Smooth muscle cell (in vitro differentiated cells): ENCODE data around the gene HEG1. TPM values are rescaled to one million over a fixed set of nuclear protein-coding genes. Genes with fewer than 3 reads are reported as not detected.

Experiments
- DNase-seq: peaks from one replicate; lab custom pipeline; 2025; ENCODE audit not compliant: unreplicated experiment; lab: John Stamatoyannopoulos, UW
- H2AFZ ChIP-seq: fragments of 200-600 bp; sonication (generic); 2 replicates; pipeline ENCODE4 v1.6.0; 2016; ENCODE audit warnings: antibody characterized with exemption, low read depth, mild to moderate bottlenecking
- H3F3A ChIP-seq: fragments of 200-600 bp; sonication (generic); 2 replicates; pipeline ENCODE4 v1.6.0; 2017; ENCODE audit warnings: antibody characterized with exemption, low read depth
- H3K27ac ChIP-seq: fragments of 200-600 bp; sonication (generic); 2 replicates; pipeline ENCODE4 v1.5.1; 2016; ENCODE audit warnings: low read depth, mild to moderate bottlenecking
- H3K27me3 ChIP-seq: fragments of 200-600 bp; sonication (generic); 2 replicates; pipeline ENCODE4 v1.6.1; 2016; ENCODE audit warnings: low read depth, mild to moderate bottlenecking
- H3K36me3 ChIP-seq: fragments of 200-600 bp; sonication (generic); 2 replicates; pipeline ENCODE4 v1.5.1; 2016; ENCODE audit warnings: low read depth
- H3K4me1 ChIP-seq: fragments of 200-600 bp; sonication (generic); 2 replicates; pipeline ENCODE4 v1.5.1; 2016; ENCODE audit warnings: low read depth
- H3K4me2 ChIP-seq: fragments of 200-600 bp; sonication (generic); 2 replicates; pipeline ENCODE4 v1.6.0; 2016; ENCODE audit warnings: mild to moderate bottlenecking
- H3K4me3 ChIP-seq: fragments of 200-600 bp; sonication (generic); 2 replicates; pipeline ENCODE4 v1.5.1; 2016; ENCODE audit warnings: mild to moderate bottlenecking
- H3K79me2 ChIP-seq: fragments of 200-600 bp; sonication (generic); 2 replicates; pipeline ENCODE4 v1.6.0; 2016; ENCODE audit warnings: low read depth, mild to moderate bottlenecking
- H3K9ac ChIP-seq: fragments of 200-600 bp; sonication (generic); 2 replicates; pipeline ENCODE4 v1.6.0; 2016; ENCODE audit warnings: low read depth
- H3K9me3 ChIP-seq: fragments of 200-600 bp; sonication (generic); replicated peaks from 2 replicates; pipeline ENCODE4 v1.5.1; 2016; ENCODE audit warnings: low read depth
- H4K20me1 ChIP-seq: fragments of 200-600 bp; sonication (generic); 2 replicates; pipeline ENCODE4 v1.6.0; 2016; ENCODE audit warnings: low read depth
- CTCF ChIP-seq: fragments of 200-600 bp; sonication (generic); IDR thresholded peaks from 2 replicates; pipeline ENCODE4 v1.5.1; 2017; ENCODE audit warnings: borderline replicate concordance, mild to moderate bottlenecking, antibody characterized with exemption; ENCODE audit not compliant: insufficient read depth, poor library complexity, severe bottlenecking
- WGBS: methylation state at CpG from one replicate; pipeline ENCODE4 v1.1.7; 2016; ENCODE audit warnings: low lambda C conversion rate; 5-methylcytosine and 5-hydroxymethylcytosine counted together
- polyA plus RNA-seq: library from polyadenylated mRNA; unstranded; fragments of >200 nt; fragmentation: Nextera tagmentation; extraction: Ambion mirVana; gene quantifications from 2 replicates; pipeline ENCODE4 v1.2.1, GENCODE V29; 2016
- total RNA-seq: library from RNA; depleted of rRNA; stranded (reverse); fragments of >200 nt; gene quantifications from 2 replicates; pipeline ENCODE4 v1.2.3, GENCODE V29; 2014

HEG1 gene
- total and polyA plus RNA-seq, 2 experiments from 2014 or later, result 28.0 to 50.3 TPM

- H3K27me3 ChIP-seq, result no peaks in the 10 kb centered on the region
- H3K9ac ChIP-seq, result peak overlapping the region; percentile 67
- WGBS, result 25% methylated on average over 7 of the region's 7 CpGs
- H3K4me3 ChIP-seq, result peak overlapping the region; percentile 83
- peaks cover 52% of the 10 kb centered on the region for H3K4me1 ChIP-seq
- TF ChIP-seq CTCF, result no peak
- peaks cover 59% of the 10 kb centered on the region for H4K20me1 ChIP-seq
- no peak for DNase-seq
- peaks cover 50% of the 10 kb centered on the region for H3K79me2 ChIP-seq
- H3F3A ChIP-seq, result peaks cover 57% of the 10 kb centered on the region
- no peak overlapping the region for H2AFZ ChIP-seq
- H3K9me3 ChIP-seq, result no peaks in the 10 kb centered on the region
- H3K4me2 ChIP-seq, result peak overlapping the region; percentile 92
- peak overlapping the region; percentile 82 for H3K27ac ChIP-seq
- no peaks in the 10 kb centered on the region for H3K36me3 ChIP-seq
Measured at GRCh38 chr3:125054062-125054448, 1.7 kb downstream of the HEG1 start.

- Histone ChIP-seq H3K4me2 (peak overlapping the region; percentile 92), H4K20me1 (peaks cover 67% of the 10 kb centered on the region), H3K36me3 (no peaks in the 10 kb centered on the region), H3K4me3 (peak overlapping the region; percentile 10), H3K27ac (peak overlapping the region; percentile 82), H3F3A (peaks cover 57% of the 10 kb centered on the region), H3K4me1 (peaks cover 52% of the 10 kb centered on the region), H3K79me2 (peaks cover 57% of the 10 kb centered on the region), H3K27me3 (no peaks in the 10 kb centered on the region), H3K9me3 (no peaks in the 10 kb centered on the region), H3K9ac (no peak overlapping the region), H2AFZ (no peak overlapping the region)
- 97% methylated on average over 2 of the region's 2 CpGs for WGBS
- TF ChIP-seq CTCF, result no peak
- DNase-seq, result no peak
Measured at GRCh38 chr3:125053304-125053699, 2.5 kb downstream of the HEG1 start.

GRCh38 chr3:125052624-125053303 lies 3.0 kb downstream of the HEG1 start:
- peak overlapping the region; percentile 92 for H3K4me2 ChIP-seq
- peaks cover 63% of the 10 kb centered on the region for H3K79me2 ChIP-seq
- H3K9me3 ChIP-seq, result no peaks in the 10 kb centered on the region
- H3F3A ChIP-seq, result peaks cover 57% of the 10 kb centered on the region
- WGBS, result 20% methylated on average over 8 of the region's 8 CpGs
- peak overlapping the region; percentile 34 for H3K9ac ChIP-seq
- DNase-seq, result no peak
- no peak overlapping the region for H2AFZ ChIP-seq
- no peaks in the 10 kb centered on the region for H3K36me3 ChIP-seq
- peak overlapping the region; percentile 10 for H3K4me3 ChIP-seq
- peaks cover 72% of the 10 kb centered on the region for H4K20me1 ChIP-seq
- peak overlapping the region; percentile 82 for H3K27ac ChIP-seq
- peaks cover 52% of the 10 kb centered on the region for H3K4me1 ChIP-seq
- TF ChIP-seq CTCF, result no peak
- H3K27me3 ChIP-seq, result no peaks in the 10 kb centered on the region
